GM21390 (cell line): ENCODE measurements around the gene SCIN.

ENCODE experiments used
- ATAC-seq: cut with Tn5 transposase; IDR thresholded peaks from one replicate; pipeline ENCODE4 v1.9.1; 2021; ENCODE audit not compliant: unreplicated experiment

The SCIN gene

DNA sequence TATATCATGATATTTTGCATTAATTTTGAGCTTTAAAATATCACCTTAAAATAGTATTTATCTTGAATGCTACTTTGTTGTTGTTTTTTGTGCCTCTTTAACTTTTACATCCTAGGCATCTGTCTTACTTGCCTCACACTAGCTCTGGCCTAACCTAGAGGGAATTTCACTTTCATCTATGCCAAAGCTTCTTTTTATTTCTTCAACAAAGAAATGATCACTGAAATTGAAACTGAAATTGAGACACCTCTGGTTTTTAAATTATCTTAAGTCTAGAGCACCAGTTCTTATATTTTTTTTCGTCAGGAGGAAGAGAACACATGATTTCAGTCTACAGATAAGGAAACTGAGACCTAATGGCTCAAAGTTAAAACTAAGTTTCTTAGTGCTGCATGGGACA lies 3.5 kb upstream of the SCIN start:
- ATAC-seq = peak; percentile 91

DNA sequence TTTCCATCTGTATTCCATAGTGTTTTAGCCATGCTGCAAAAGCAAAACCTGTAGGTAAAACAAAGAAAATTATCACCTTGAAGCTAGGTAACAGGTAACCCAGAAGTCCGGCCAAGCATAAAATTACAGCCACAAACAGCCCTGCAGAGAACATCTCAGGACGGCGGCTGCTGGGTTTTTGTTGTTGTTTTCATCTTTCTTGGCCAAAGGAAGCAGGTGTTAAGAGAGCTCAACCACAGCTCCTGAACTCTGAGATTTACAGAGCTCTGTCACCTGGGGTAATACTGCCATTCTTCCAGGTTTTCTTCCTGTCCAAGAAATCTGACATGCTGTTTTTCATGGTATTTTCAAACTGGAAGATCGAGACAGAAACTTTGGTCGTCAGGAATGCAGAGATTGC lies 847 bp upstream of the SCIN start:
- peak; percentile 46 for ATAC-seq

DNA sequence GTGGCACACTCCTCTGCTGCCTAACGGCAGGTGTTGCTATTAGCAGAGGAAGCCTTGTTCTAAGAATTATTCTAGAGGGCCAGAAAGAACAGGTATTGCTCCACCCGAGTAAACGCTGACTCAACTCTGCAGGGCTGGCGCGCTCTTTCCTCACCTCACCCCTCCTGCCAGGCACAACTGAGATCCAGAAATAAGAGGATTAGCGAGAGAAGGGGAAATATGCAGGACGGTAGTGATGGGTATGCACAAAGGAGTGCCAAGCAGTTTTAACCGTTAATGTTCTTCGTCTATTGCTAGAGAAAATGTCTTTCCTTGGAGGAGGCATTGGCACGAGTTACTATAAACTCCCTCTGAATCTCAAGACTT lies 369 bp upstream of the SCIN start:
- ATAC-seq = no peak

DNA sequence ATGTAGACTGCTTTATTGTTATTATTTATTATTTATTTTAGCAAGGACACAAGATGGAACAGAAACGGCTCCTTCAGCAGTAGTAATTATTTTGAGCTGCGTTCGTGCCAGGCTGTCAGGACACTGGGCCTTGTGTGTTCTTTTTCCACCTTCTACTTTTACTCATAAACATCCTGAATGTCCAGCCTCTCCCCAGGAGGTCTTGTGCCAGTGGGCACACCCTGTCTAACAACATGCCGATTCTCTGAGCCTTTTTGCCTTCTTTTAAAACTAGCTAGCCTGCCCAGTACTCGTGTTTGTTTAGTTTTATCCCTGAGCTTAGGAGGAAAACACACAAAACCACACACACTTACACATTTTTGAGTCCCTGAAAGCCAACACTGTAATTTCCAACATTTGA lies 1.2 kb downstream of the SCIN start:
- ATAC-seq = no peak

DNA sequence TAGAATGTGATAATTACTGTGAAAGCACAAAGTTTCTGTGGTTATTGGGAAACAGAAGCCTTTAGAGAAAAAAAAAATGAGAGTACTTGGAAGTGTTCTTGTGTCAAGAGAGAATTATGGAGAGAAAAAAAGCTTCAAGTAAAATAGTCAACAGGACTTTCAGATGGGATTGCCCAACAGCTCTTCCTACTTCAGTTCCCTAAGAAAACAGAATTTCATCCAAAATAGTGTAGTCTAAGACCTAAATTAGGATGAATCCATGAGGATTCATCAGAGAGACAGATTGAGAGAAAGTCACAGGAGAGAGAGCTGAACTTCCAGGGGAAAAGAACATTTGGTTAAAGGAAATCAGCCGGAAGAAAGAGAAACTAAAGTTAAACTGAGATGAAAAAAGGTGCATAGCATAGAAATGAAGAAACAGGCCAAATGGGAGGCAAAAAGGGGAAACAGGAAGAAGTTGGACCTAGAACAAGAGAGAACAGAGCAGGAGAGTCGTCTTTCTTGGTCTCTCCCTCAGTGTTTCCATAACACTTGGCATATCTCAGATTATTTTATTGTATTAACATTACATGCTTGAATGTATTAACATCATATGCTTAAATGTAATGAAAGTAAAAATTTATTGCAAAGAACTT lies 2.5 kb downstream of the SCIN start:
- no peak for ATAC-seq

DNA sequence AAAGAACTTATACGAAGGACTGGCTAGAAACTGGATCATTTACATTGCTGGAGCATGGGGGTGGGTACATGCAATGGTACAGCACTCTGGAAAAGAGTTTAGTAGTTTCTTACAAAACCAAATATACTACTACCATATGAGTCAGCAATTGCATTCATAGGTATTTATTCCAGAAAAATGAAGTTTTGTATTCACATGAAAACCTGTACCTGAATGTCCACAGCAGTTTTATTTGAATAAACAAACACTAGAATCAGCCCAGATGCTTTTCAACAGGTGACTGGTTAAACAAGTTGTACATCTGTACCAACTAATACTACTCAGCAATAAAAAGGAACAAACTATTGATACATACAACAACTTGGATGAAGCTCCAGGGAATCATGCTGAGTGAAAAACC lies 3.4 kb downstream of the SCIN start:
- no peak for ATAC-seq

DNA sequence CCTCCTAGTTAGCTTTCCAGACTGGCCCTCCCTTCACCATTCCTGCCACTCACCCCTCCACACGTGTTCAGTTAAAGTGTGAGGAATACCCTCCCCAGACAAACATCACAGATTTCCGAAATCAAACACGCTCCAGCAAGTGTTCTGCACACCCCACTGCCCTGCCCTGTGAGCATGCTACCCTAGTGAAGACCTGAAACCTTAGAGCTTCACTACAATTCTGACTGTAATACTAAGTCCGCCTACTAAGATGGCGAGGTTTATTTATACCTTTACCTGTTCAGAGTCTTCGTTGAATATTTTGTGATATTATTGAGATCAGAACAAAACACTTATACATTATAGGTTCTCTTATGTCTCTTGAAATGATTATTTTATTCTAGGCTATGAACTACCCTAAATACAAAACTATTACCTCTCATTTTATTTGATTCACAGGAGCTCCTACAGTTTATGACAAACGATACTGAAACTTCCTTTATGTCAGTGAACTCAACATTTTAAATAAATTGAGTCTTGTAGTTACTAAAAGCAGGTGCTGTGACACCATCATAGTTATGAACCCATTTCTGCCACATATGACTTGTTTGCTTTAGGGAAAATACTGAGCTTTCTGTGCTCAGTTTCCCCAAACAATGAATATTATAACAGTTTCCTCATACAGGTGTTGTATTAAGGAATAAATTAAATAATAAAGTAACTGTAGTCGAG lies 8.6 kb downstream of the SCIN start:
- peak; percentile 66 for ATAC-seq

DNA sequence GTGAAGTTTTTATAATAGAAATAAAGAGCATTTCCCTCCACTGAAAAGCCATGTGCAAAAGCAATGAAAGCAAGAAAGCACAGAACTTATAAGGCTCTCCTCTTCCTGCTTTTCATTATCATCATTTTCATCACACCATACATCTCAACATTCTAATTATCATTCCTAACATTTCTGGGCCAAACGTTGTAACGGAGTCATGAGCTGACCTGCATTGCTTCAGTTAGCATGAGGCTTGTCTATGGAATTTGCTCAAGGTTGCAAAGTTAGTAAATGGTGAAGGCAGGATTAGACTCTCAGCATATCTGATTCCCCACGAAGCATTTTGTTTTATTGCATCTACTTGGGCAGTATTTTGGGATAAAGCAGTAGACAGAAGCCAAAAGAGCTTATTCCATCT lies 11.4 kb downstream of the SCIN start:
- no peak for ATAC-seq

DNA sequence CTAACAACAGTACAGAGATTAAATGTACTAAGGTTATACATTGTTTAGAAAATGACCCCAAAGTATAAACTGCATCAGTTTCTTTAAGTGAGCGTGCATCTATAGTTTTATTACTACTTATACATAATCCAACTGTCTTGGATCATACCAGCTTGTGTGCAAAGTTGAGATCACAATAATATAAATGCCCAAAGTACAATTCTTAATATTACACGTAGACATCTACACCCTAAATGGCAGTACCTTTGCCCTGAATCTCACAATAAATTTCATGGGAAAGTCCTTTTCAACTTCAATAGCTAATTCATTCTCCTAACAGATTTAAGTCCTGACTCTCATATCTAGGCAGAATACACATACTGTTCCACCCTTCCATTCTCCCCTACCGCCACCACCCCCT lies 11.8 kb downstream of the SCIN start:
- ATAC-seq = no peak

DNA sequence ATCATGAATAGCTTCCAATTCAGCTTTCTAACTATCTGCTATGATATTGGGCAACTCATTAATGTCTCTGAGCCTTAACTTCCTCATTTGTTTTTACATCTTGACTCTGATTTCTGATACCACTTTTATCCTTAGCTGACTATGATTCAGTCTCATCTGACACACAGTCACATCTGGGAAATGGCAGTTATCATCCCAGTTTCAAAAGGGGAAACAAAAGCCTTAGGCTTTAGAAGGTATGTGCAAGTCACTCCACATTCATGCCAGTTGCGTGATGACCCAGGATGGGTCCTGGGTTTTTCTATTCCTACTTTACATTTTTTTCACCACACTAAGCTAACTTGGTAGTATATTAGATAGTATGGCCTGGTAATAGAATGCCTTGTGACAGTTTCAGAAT lies 12.7 kb downstream of the SCIN start:
- no peak for ATAC-seq

DNA sequence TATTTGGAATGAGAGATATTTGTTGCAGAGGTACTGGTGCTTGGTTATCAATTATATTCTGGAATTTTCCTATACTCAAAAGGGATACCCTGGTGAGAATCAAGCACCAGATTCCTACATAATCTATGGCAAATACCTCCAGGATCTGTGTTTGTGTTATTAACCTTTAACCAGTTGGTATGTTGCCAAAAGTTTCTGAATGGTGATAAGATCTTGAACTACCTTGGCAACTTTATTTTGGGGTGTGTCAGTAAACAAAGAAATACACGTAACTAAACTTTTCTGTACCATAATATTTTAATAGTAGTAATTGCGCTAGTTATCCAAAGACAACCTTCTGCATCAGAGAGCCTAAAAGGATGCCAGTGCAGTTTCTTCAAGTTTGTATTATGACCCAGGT lies 13.4 kb downstream of the SCIN start:
- no peak for ATAC-seq

DNA sequence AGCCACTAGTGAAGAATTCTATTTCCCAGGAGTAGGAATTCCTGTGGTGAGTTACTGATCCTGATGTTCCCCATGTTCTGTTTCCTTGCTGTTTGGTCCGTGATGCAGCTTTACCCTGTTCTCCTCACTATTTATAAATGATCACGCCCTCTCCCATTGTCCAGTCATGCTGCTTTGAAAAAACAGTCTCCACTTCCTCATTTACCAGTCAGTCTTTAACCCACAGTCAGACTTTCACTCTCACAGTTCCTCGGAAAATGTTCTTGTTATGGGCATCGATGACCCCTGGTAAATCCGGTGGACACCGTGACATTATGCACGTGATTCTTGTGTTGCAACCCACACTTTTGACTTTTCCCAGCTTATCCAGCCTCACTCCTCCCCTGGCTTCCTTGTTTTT lies 14.4 kb downstream of the SCIN start:
- ATAC-seq = peak; percentile 96

DNA sequence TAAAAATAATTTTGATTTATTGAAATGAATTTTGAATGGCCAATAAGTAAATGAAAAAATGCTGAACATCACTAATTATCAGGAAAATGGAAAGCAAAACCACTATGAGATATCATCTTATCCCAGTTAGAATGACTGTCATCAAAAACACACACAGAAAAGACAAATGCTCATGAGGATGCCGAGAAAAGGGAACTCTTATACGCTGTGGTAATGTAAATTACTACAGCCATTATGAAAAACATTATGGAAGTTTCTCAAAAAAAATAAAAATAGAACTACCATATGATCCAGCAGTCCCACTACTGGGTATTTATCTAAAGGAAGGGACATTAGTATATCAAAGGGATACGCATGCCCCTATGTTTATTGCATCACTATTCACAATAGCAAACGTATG lies 15.8 kb downstream of the SCIN start:
- no peak for ATAC-seq

DNA sequence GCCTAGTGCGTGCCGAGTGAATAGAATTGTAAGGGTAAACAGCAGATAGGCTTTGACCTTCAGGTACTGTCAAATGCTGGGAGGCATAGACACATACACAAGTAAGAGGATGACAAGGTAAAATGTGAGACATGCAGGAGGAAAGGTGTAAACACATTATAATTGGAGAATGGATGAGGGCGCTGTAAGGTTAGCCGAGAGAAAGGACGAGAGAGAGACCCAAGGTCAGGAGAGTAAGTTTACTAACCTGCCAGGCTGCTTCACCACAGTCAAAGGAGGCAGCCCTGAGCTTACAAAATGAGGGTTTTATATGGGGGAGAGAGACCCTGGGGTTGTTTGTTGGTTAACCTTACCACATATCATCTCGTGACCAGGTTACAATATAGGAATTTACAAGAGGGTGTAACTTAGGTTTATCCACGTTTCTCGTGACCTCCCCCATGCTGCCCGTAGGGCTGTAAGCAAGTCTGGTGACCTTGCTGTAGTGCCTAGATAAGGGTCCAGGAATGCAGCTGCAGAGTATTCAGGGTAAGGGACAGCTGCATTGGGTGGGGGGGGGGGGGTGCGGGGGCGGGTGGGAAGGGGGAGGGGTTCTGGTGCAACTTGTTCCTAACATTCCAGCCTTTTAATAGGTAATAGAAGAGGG lies 17.9 kb downstream of the SCIN start:
- no peak for ATAC-seq

DNA sequence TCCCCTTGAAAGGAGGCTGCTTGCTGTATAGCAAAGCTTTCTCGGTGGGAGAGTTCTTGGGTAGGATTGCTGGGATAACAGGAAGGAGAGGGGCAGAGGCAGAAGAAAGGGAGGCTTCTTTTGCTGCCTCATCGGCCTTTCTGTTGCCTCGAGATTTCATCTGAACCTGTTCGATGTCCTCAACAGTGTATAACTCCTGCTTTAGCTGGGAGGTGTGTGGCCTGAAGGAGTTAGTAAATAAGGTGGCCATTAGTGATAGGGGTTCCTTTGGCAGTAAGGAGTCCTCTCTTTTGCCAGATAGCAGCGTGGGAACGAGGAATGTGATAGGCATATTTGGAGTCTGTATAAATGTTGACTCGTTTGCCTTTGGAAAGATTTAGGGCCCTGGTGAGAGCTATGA lies 20.0 kb downstream of the SCIN start:
- ATAC-seq = no peak

DNA sequence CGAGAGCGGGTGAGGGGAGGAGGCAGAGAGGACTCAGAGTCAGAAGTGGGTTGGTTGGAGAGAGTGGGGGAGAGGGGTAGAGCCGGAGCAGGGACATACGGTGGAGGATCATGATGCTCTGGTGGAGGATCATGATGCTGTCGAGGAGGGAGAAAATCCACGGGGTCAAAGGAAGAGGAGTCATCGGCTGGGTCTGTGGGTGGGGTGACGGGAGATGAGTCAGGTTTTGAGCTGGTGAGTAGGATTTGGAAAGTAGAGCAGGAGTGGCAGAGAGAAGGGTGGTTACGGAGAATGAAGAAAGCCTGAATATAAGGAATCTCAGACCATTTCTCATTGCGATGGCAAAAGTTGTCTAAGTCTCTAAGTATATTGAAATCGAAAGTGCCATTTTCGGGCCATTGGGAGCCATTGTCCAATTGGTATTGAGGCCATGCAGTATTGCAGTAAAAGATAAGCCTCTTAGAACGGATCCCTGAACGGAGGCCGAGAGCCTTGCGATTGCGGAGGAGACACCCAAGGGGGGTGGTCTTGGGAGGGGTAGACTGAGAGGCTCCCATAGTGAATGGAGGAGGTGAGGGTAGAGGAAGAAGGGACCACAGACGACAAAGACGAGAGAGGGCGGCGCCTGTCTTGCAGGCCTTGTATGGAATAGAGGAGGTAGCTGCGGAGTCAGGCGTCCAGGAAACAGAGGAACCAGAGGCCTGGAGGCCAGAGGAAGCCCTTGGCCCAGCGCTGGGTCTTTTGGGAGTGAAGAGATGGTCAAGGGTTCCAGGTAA lies 23.8 kb downstream of the SCIN start:
- no peak for ATAC-seq

DNA sequence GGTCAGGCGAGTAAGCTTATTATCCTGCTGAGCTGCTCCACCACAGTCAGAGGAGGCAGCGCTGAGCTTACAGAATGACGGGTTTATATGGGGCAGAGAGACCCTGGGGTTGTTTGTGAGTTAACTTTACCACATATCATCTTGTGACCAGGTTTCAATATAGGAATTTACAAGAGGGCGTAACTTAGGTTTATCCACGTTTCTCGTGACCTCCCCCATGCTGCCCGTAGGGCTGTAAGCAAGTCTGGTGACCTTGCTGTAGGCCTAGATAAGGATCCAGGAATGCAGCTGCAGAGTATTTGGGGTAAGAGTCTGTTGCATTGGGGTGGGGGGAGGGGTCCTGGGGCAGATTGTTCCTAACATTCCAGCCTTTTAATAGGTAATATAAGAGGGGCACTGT lies 24.6 kb downstream of the SCIN start:
- no peak for ATAC-seq

DNA sequence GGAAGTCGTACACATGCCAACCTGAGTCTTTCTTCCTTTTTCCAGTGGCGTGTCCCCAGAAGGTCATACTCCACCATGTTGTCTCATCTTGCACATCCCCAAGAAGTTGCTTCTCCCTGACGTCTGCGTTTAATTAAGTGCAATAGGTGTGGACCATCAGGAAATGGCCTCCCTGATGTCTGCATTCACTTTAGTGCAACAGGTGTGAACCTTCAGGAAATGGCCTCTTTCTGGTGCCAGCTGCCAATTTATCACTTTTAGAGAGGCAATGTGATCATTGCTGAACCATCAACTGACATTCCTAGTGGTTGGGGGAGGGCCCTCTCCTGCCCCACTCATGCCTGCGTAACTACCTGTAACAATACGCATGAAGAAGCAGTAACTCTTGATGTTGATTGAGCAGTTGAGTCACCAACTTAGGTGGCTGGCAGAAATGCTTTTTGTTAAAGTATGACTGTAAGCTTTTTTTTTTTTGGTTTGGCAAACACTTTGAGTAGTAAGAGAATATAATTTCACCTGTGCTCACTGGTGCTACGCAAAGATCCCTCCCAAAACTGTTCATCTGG lies 25.8 kb downstream of the SCIN start:
- ATAC-seq = no peak

DNA sequence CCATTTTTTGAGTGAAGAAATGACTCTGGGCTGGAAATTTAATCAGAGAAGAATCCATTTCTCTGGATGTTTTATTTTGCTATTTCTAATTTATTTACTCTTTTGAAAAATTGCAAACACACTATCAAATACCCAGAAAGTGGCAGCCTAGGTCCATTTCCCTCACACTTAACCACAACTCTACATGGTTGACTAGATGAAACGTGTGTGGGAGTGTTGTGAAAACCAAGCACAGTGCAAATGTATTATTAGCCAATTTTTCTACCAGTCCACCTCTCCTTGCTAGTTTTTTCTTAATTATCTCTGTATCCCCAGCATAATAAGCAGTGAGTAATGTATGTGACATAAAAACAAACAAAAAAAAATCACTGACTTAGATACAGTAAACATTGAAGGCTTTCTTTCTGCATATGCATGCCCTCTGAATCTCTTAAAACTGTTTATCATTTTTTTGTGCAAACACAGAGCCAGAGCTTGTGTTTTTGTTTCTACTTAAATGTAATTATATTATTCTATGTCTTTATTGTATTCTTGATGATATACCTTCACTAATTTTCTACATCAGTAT lies 30.9 kb downstream of the SCIN start:
- ATAC-seq = peak; percentile 95

DNA sequence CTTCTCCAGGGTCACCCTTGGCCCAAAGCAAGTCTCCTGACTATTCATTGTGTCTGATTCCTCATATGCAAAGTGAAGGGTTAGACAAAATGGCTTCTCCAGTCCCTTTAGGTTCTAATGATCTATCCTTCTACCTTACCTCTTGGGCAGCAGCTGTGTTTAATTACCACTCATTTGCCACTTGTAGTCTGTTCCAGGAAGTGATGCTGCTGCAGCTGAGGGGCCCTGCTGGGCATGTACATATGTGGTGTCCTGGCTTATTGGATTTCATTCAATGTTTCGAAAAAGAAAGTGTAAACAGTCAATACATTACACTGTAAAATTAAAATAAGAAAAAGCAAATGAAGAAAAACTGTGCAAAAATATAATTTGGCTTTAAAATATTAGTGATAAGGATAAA lies 36.6 kb downstream of the SCIN start:
- ATAC-seq = no peak

DNA sequence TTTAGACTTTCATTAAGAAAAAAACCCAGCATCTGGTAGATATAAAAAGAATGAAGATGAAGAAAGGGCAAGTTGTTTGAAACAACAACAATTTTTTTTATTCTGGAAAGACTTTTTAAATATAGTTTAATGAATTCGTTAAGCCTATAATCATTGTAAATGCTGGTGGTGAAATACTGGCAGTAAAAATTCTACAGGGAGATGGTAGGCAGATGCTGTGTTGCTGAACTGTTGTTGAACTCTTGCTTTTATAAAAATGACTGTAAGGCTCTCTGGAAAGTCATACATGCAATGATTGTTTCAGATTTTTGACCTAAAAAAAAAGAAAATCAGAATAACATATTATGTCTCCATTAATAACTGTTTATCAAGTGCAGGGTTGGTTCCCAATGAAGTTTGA lies 39.0 kb downstream of the SCIN start:
- ATAC-seq = no peak
